HG03196 (cell line): ENCODE results near the gene ASMT.
"Not testable (repeated sequence)": the region's sequence is repeated elsewhere in the genome, so short reads cannot be mapped to it uniquely, and the experiment has no call there.

Experiments
- ATAC-seq: cut with Tn5 transposase; IDR thresholded peaks from one replicate; pipeline ENCODE4 v1.9.1; 2021; ENCODE audit not compliant: unreplicated experiment

ASMT gene

GRCh38 chrX:1597345-1598020 is 17.4 kb upstream of the ASMT start:
- ATAC-seq, result no peak

GRCh38 chrX:1598021-1598875 is 16.6 kb upstream of the ASMT start:
- no peak for ATAC-seq

GRCh38 chrX:1598876-1599790 is 15.7 kb upstream of the ASMT start:
- ATAC-seq, result no peak

- ATAC-seq, result no peak
Measured at GRCh38 chrX:1599791-1600405, 15.0 kb upstream of the ASMT start.

- ATAC-seq, result no peak
Measured at GRCh38 chrX:1600406-1601050, 14.3 kb upstream of the ASMT start.

GRCh38 chrX:1601051-1601767 is 13.7 kb upstream of the ASMT start:
- ATAC-seq, result no peak

- no peak for ATAC-seq
Measured at GRCh38 chrX:1601768-1602085, 13.1 kb upstream of the ASMT start.

- ATAC-seq, result no peak
Measured at GRCh38 chrX:1602299-1602698, 12.6 kb upstream of the ASMT start.

- no peak for ATAC-seq
Measured at GRCh38 chrX:1606496-1606895, 8.4 kb upstream of the ASMT start.

GRCh38 chrX:1609311-1609710 is 5.5 kb upstream of the ASMT start:
- no peak for ATAC-seq

- no peak for ATAC-seq
Measured at GRCh38 chrX:1609762-1610161, 5.1 kb upstream of the ASMT start.

GRCh38 chrX:1610166-1610565 is 4.7 kb upstream of the ASMT start:
- ATAC-seq, result no peak

GRCh38 chrX:1610736-1611135 is 4.1 kb upstream of the ASMT start:
- ATAC-seq, result no peak

- no peak for ATAC-seq
Measured at GRCh38 chrX:1612641-1613286, 2.1 kb upstream of the ASMT start.

GRCh38 chrX:1618689-1619088 is 3.8 kb downstream of the ASMT start:
- ATAC-seq, result no peak

- no peak for ATAC-seq
Measured at GRCh38 chrX:1623691-1624090, 8.8 kb downstream of the ASMT start.

GRCh38 chrX:1624158-1624860 is 9.4 kb downstream of the ASMT start:
- not testable (repeated sequence) for ATAC-seq

- not testable (repeated sequence) for ATAC-seq
Measured at GRCh38 chrX:1624861-1625215, 10.0 kb downstream of the ASMT start.

- no peak for ATAC-seq
Measured at GRCh38 chrX:1629244-1629643, 14.4 kb downstream of the ASMT start.
